HG03066 (cell line): Measurements from ENCODE around the gene UBA6.
"Not testable (repeated sequence)": the region's sequence is repeated elsewhere in the genome, so short reads cannot be mapped to it uniquely, and the experiment has no call there.

Source experiments
- ATAC-seq: cut with Tn5 transposase; IDR thresholded peaks from one replicate; pipeline ENCODE4 v1.9.1; 2021; ENCODE audit warnings: low read depth; ENCODE audit not compliant: unreplicated experiment

The UBA6 gene

DNA sequence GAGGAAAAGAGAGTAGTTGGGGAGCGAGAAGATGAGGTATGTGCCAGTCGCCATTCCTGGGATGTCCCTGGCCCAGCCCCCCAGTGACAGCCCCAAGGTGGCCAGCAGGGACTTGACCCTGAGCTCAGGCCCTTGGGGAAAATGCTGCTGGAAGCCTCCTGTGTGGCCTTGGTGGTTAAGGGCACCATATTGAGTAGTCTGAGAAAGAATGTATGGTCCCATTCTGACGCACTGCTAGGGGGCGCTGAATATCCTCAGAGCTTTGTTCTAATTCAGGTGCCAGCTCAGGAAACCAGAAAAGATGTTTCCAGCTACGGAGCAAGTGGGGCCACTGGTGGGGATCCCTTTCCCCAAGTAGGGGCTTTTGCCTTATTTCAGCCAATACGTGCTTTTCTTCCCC, 14.0 kb upstream of the UBA6 start:
- ATAC-seq = no peak

DNA sequence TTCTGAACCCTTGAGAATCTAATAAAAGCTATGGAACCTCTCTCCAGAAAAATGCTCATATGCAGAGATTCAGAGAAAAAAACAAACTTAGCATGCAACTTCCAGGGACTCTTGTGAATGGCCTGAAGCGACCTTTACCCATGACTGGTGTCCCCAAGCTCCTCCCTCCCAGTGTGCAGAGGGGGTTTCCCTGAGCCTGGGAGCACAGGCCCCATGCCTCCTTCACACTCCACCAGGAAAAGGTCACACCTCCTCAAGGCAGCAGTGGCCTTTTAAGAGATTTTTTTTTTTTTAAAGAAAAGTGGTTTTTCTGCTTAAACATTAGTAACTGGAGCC, 13.3 kb upstream of the UBA6 start:
- no peak for ATAC-seq

DNA sequence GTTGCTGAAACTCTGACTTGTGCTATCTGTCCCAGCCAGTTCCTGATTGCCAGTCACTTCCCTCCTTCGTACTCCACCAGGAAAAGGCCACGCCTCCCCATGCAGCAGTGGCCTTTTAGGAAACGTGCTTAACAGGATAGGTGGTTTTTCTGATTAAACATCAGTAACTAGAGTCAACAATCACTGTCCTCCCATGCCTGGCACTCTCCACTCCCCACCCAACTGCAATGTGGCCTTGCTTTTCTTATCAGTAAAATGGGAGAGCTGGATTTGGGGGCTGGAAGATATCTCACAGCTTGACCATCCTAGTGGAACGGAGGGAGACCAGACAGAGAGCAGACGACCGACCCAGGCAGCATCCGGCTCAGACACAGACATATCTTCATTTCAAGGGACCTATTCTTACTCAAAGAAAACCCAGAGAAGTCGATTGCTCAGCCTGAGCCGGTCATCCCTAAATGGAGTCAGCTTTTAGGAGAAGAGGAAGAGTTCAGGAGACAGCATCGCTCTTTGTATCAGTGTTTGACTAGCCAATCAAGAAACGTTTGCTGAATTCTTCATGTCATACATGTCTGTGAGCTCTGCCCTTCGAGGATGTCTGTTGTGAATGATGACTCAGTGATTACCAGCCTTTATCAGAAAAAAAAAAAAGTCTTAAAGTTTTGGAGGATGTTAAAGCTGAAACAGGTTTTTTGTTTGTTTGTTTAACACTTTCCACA, 12.7 kb upstream of the UBA6 start:
- no peak for ATAC-seq

DNA sequence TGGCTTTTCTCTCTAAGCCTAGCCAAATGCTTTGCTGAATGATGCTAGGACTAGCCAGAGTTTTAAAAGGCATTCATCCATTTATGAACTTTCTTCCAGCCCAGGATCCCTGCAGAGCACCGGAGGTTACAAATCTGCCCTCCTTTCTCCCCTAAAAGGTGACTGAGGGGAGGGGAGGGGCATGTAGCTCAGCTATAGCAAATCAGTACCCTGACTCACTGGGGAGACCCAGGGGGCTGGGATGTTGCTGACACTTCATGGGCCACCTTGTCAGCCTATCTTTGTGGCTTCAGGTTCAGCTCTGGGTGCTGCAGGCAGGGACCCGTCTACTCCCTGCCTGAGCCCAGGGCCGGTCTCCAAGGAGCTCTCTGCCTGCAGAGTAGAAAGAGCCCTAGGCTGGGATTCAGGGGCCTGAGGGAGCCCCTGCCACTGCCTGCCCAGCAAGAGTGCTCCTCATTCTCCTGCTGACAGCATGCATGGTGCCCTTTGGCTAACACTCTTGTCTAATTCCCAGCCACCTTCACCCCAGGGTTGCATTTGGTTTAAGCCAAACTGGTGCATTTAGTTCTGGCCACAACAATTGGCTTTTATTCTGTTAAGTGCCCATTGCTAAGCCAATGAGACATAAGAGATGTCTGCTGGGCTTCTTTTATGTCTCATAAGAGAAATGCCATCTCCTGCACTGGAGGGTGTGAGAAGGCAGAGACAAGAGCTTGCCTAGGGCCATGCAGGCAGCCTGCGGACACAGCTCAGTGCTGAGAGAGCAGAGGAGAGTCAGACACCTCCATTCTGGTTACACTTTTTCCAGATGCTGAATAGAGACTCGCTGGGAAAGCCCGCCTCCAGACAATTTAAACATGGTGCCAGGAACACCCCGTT, 11.9 kb upstream of the UBA6 start:
- no peak for ATAC-seq

DNA sequence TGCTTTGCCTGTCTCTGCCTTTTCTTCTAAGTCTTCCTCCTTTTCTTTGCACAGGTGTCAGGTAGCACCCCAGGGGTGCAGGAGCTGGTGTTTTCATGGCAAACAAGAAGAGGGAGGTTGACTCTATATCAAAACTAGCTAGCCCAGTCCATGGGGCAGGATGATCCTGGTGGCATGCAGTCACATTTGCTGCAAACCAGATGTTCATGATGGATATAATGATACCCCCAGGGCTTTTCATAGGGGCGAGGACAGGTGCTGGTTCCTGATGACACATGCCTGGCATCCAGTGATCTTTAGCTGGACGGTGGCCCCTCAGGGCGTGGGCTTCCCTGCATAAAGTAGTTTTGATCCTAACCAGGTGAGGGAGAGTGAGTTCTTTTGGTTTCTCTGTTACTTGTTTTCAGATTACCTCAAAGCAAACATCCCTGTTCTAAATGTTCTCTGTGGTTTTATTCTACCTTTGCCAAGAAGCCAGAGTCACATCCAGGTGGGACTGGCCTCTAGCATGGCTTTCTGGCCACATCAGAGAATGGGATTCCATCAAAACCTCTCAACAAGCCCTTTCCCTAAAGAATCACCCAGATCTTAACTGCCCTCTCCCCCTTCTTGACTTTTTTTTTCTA, 11.2 kb upstream of the UBA6 start:
- no peak for ATAC-seq

DNA sequence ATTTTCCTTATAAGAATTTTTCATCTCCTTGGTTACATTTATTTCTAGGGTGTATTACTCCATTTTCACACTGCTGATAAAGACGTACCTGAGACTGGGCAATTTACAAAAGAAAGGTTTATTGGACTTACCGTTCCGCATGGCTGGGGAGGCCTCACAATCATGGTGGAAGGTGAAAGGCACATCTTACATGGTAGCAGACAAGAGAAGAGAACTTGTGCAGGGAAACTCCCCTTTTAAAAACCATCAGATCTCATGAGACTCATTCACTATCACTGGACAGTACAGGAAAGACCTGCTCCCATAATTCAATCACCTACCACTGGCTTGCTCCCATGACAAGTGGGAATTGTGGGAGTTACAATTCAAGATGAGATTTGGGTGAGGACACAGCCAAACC, 5.7 kb upstream of the UBA6 start:
- not testable (repeated sequence) for ATAC-seq

DNA sequence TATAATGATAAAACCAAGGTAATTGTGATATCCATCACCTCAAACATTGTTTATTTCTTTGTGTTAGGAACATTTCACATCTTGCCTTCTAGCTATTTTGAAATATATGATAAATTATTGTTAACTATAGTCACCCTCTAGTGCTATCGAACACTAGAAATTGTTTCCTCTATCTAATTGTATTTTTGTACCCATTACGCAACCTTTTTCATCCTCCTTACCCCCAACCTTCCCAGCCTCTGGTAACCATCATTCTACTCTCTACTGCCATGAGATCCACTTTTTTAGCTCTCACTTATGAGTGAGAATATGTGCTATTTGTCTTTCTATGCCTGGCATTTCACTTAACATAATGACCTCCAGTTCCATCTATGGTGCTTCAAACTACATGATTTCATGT, 3.9 kb upstream of the UBA6 start:
- no peak for ATAC-seq

DNA sequence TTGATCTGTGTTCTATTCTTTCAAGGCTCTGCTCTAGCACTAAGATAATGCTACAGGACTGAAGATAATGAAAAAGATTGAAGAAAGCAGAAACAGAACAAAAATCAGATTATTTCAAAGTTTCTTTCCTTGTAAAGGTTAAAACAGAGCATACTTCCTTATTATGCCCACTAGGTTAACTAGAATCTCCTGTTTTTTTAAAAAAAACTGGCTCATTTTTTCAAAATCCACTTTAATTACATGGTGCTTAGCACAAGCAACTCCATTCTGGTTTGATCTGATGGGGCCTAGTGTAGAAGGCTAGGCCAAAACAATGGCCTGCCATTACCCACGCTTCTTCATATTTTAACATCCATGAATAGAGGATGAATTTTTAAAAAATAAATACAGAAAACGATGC, 1.2 kb upstream of the UBA6 start:
- ATAC-seq = no peak

DNA sequence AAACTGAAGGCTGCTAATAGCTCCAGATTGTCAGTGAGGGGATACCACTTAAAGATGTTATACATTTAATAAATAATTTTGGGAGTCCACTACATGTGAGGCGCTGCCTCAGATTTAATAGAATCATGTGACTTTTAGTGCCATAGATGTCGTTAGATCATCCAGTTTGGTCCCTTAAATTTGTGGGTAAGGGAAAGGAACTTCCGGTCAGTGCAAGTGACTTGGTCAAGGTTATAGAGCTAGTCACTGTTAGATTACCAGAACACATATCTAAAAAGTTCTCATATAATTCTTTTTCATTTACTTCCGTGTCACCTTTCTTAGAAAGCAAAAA, 529 bp upstream of the UBA6 start:
- ATAC-seq = peak; percentile 16

DNA sequence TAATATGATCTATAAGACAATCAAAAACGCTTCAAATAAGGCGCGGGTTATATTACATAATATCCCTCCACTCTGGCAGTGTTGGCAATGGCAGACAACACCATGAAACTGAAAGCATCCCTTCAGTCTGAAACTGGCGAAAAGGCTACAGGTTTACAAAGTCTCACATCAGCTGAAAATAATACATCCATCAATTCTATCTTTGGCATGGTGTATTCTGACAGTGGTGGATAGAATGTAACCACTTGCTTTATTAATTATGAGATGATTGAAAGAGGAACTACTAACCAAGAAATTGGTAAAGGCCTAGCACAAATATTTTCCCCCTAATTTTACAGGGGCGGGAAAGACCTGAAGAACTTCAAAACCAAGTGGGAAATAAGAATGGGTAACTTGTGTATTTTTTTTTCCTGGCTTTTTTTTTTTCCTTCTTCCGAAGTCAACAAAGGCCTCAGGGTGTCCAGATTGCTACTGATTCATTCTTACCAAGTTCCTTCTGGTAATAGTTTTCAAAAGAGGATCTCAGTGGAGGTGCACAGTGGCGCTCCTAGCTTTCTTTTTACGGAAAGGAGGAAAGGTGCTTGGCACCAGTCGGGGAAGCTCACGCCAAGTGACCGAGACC, 728 bp downstream of the UBA6 start:
- peak; percentile 2 for ATAC-seq

DNA sequence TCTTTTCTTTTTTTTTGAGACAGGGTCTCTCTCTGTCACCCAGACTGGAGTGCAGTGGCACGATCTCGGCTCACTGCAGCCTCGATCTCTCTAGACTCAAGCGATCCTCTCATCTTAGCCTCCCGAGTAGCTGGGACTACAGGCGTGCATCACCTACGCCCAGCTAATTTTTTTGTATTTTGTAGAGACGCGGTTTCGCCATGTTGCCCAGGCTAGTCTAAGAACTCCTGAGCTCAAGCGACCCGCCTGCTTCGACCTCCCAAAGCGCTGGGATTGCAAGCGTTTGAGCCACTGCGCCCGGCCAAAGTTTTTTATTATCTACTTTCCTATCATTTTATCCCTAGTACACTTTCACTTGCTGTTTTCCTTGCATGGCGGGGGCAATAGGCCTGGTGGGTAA, 1.4 kb downstream of the UBA6 start:
- no peak for ATAC-seq

DNA sequence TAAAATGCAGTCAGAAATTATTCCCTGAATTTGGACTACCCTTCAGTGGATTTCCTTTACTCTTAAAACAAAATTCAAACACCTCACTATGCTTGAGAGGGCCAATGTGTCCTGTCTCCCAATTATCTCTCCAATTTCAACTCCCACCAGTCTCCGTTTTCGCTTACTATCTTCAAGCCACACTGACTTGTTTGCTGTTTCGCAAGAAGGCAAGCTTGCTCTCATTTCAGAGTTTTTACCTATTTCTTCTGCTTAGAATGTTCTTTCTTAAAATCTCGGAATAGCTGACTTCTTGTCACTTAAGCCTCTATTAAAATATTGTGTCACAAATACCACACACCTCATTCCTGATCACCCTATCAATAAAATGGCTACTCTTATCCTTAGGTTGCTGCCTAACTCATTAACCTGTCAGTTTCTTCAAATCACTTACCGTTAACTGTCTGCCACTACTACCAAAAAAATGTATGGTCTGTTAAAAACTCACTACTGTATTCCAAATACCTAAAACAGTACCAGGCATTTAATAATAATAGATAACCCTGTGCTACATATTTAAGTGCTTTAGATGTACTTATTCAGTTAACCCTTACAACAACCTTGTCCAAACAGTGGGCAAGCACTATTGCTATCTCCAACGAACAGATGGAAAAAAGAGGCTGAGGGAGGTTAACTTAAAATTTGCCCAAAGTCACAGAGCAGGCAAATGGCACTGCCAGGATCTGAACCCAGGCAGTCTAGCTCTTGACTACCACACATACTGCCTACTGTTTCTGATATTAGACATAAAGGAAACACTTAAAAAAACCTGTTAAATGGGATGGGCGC, 2.9 kb downstream of the UBA6 start:
- no peak for ATAC-seq

DNA sequence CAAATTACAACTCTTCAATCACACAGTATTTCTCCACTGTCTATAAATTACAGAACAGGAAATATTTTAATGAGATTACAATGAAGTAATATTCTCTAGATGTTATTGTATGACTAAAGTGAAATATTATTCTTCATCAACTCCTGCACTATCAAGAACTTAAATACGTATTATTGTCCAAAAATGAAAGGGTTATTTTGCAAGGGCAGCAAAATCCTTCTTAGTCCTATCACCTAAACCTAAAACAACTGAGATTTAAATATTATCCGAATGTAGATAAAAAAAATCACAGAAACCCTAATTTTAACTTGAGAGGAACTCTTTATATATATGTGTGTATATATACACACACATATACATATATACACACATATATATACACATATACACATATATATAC, 4.9 kb downstream of the UBA6 start:
- no peak for ATAC-seq

DNA sequence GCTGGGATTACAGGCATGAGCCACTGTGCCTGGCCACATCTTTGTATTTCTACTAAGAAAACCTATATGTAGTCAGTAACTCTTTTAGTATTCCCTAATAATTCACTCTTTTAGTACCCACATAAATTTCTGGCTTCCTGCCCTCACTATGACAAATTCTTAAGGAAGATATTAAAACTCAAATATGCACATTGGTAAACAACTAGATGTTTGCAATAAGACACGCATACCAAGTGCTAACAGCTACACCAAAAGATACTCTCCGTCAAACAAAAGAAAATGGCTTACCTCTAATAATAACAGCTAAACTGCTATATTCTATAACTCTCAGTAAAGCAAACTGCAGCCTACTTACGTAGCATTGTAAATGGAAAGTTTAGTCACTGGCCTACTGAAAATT, 6.3 kb downstream of the UBA6 start:
- ATAC-seq = no peak

DNA sequence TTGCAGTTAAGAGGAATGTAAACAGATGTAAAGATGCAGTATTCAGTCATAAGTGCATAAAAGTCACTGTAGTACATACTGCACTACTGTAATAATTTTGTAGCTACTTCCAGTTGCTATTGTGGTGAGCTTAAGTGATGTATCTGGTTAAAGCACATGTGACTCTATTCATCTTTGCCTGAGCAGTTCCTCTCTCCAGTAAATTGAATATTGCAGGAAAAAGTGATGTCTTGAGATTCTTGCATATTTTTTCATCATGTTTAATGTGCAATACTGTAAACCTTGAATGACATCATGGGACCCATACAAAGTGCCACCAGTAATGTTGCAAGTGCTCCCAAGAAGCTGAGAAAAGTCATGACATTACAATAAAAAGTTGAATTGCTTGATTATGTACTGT, 9.6 kb downstream of the UBA6 start:
- ATAC-seq = no peak

DNA sequence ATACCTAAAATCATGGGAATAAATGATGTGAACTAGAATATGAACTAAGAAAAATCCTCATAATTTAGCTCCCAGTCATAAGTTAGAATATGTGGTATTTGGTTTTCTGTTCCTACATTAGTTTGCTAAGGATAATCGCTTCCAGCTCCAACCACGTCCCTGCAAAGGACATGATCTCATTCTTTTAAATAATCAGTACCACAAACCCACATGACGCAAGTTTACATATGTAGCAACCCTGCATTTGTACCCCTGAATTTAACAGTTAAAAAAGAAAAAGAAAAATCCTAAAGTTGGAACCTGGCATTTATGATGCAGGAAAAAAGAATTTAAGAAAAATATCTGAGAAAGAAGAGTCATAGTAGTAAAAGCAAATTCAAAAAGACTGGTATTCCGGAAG, 13.3 kb downstream of the UBA6 start:
- ATAC-seq = no peak

DNA sequence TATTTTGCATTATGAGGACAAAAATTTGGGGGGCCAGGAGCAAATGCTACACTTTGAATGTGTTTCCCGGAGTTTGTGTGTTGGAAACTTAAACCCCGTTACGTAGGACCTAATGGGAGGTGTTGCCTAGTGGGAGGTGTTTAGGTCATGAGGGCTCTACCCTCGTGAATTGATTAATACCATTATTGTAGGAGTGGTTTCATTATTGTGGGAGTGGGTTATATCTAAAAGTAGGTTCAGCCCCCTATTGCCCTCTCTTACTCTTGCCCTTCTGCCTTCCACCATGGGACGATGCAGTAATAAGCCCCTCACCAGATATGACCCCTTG, 15.5 kb downstream of the UBA6 start:
- no peak for ATAC-seq

DNA sequence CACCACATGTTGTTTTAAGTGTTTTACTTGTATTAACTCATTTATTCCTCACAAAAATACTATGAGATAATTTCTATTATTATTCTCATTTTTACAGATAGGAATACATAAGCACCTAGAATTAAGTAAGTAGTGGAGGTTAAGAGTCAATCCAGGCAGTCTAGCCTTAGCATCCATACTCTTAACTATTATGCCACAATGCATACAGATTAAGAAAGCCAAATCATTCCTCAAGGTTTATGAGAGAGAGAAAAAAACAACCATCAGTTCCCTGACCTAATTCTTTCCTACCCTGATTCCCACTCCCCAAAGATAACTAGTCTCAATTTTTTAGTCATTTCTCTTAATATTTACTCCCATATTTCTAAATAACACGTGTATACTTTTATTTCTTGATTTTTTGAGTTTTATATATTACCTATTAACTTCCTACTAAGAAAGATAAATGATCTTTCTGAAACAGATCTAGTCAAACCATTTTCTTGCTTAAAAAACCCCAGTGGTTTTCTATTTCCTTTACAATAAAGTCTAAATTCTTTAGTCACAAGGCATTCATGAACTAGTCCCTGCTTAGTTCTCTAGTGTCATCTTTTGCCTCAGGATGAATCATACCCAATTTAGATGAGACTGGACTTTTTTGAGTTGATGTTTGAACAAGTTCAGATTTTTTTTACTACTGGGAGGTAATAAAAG, 16.0 kb downstream of the UBA6 start:
- ATAC-seq = peak; percentile 51

DNA sequence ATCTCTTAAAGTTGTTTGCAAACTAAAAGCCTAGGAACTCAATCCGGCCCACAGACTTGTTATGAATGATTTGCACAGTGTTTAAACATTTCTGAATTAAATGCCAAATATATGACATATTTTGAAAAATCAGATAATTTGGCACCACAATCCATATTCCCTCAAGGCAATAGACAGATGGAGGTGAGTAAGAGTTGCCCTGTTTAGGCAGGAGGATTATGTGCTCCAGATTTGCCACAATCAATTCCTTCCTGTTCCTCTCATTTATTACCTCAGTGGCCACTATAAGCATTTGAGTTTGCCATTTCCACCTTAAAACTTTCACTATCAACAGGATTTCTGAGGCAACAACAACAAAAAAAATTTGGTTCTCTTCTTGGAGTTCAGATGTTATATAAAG, 18.7 kb downstream of the UBA6 start:
- no peak for ATAC-seq

DNA sequence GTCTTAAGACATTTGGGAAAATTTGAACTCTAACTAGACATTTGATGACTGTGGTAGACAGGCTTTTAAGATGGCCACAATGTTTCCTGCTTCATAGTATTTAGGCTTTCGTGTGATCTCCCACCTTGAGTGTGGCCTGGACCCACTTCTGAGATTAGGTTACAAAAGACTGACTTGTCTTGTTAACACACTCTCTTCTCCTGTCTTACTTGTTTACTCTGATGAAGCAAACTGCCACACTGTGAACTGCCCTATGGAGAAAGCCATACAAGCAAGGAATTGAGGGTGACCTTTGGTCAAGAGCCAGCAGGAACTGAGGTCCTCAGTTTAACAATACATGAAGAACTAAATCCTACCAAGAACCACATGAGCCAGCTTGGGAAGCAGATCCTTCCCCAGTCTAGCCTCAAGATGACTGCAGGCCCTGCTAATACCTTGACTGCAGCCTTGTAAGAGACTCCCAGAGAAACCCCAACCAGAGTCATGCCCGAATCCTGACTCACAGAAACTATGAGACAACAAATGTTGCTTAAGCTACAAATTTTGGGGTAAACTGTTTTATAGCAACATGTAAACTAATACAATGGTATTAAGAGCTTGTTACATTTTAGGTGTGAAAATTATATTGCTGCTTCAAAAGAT, 20.3 kb downstream of the UBA6 start:
- no peak for ATAC-seq
